Mesenteric fat pad (tissue), 1 donor: ENCODE measurements around the gene POTEG. TPM values are rescaled to one million over a fixed set of nuclear protein-coding genes. Genes with fewer than 3 reads are reported as not detected.
"Not testable (repeated sequence)": the region's sequence is repeated elsewhere in the genome, so short reads cannot be mapped to it uniquely, and the experiment has no call there.

Source experiments
- DNase-seq: peaks from one replicate; pipeline ENCODE4 v3.0.0-alpha.2; 2020; ENCODE audit warnings: low spot score
- long read RNA-seq: library from polyadenylated mRNA; unstranded; transcript quantifications from one replicate; pipeline ENCODE4 v2.0.0, GENCODE V29; 2020
- total RNA-seq: library from RNA; stranded (reverse); fragmentation: NEBNext Ultra II Directional; extraction: Animal tissue kit (Norgen Biotek cat#: 25700); gene quantifications from one replicate; pipeline ENCODE4 v1.2.1, GENCODE V29; 2021
- donor health status: DM: yes; HTN: yes; CAD: no.

Gene POTEG
- not detected for total RNA-seq
- long read RNA-seq = 0 reads

- DNase-seq = not testable (repeated sequence)
Measured at GRCh38 chr14:19434241-19434640, at the start of gene POTEG. Gene POTEG (minus strand): TSS chr14:19434341. CDS start chr14:19434289, 52 bp downstream.

DNA sequence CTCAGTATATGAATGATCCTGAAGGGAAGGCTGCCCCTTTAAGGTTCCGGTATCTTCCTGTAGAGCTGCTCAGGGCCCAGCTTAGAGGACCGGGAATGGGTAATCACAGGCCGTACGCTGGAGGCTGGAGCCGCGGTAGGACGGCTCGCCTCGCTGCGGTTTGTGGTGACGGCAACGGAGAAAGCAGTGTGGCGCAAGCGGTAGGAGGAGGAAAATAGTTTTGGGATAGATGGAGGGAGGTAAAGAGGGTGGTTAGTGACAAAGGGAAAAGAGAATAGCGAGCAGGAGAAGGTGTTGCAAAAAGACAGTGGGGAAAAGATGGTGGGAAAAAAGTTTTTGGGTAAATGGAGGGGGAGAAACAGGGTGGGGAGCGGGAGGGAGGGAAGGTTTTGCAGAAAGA lies 48.0 kb upstream of the POTEG start:
- peak; percentile 67 for DNase-seq

GRCh38 chr14:19481421-19481820 lies 47.3 kb upstream of the POTEG start:
- DNase-seq = not testable (repeated sequence)

GRCh38 chr14:19480491-19480890 lies 46.4 kb upstream of the POTEG start:
- DNase-seq = not testable (repeated sequence)

DNA sequence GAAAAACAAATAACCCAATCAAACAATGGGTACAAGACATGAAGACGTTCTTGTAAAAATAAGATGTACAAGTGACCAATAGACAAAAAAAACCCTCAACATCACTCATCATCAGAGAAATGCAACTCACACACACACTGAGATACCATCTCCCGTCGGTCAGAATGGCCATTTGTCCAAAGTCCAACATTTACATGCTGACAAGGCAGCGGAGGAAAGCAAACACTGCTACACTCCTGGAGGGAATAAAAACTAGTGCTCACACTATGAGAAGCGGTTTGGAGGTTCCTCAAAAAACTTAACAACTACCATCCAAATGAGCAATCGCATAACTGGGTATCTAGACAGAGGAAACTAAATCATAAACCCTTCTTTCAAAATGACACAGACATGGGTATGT lies 11.6 kb upstream of the POTEG start:
- DNase-seq = not testable (repeated sequence)

DNA sequence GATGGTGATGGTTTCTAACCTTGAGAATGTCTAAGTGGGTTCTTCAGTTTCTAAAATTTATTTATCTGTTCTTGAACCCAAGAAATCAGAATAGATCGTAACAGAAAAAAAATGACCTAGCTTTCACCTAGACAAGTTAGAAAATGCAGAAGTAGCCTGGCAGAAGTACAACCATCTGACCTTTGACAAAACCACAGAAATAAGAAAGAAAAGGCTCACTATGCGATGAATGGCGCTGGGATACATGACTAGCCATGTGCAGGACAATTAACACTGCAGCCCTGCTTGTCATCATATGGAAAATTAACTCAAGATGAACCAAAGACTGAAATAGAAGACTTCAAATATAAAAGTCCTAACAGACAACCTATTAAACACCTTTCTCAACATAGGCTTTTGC lies 5.7 kb upstream of the POTEG start:
- not testable (repeated sequence) for DNase-seq

GRCh38 chr14:19439219-19439618 lies 5.1 kb upstream of the POTEG start:
- DNase-seq = not testable (repeated sequence)

GRCh38 chr14:19437126-19437443 lies 2.9 kb upstream of the POTEG start:
- DNase-seq = not testable (repeated sequence)

GRCh38 chr14:19436311-19437125 lies 2.4 kb upstream of the POTEG start:
- DNase-seq = not testable (repeated sequence)

GRCh38 chr14:19435852-19436251 lies 1.7 kb upstream of the POTEG start:
- not testable (repeated sequence) for DNase-seq

GRCh38 chr14:19434891-19435290 lies 750 bp upstream of the POTEG start:
- peak; percentile 60 for DNase-seq

- DNase-seq = not testable (repeated sequence)
Measured at GRCh38 chr14:19433765-19434164, 376 bp downstream of the POTEG start.

GRCh38 chr14:19408519-19408918 lies 25.6 kb downstream of the POTEG start:
- DNase-seq = not testable (repeated sequence)

- DNase-seq = not testable (repeated sequence)
Measured at GRCh38 chr14:19402097-19402496, 32.0 kb downstream of the POTEG start.

GRCh38 chr14:19394727-19395126 lies 39.4 kb downstream of the POTEG start:
- DNase-seq = not testable (repeated sequence)

DNA sequence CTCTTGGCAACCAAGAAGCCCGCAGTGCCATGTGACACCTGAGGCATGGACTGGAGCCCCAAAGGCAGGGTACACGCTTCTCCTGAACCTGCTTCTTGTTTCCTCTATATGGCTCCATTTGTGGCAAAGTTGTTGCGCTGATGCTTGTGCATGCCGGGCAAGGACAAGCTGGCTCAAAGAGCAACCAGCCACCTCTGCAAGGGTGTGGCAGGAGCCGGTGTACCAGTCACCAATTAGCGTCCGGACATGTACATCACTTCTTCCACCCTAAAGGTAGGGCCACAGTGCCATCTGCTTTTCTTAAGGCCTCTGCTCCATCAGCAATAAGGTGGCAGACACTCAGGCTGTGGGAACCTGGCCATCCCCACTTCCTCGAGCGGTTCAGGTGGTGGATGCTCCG lies 43.9 kb downstream of the POTEG start:
- DNase-seq = not testable (repeated sequence)

GRCh38 chr14:19388741-19389140 lies 45.4 kb downstream of the POTEG start:
- not testable (repeated sequence) for DNase-seq

GRCh38 chr14:19386996-19387395 lies 47.1 kb downstream of the POTEG start:
- not testable (repeated sequence) for DNase-seq

- DNase-seq = not testable (repeated sequence)
Measured at GRCh38 chr14:19386309-19386708, 47.8 kb downstream of the POTEG start.

- DNase-seq = not testable (repeated sequence)
Measured at GRCh38 chr14:19384088-19384781, 49.9 kb downstream of the POTEG start.

DNA sequence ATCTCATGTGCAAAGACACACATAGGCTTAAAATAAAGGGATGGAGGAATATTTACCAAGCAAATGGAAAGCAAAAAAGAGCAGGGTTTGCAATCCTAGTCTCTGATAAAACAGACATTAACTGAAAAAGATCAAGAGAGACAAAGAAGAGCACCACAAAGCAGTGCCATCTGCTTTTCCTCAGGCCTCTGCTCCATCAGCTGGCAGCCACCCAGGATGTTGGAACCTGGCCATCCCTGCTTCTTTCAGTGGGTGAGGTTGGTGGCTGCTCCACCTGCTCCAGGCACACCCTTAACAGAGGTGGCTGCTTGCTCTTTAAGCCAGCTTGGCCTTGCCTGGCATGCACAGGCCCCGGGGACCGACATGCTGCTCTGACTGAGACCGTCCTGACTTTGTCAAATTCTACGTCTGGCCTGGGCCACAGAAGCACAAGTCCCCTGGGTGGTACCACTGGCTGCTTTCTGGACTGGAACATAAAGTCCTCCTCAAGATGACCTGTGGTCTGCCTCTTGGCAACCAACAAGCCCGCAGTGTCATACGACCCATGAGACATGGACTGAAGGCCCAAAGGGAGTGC lies 51.0 kb downstream of the POTEG start:
- not testable (repeated sequence) for DNase-seq

DNA sequence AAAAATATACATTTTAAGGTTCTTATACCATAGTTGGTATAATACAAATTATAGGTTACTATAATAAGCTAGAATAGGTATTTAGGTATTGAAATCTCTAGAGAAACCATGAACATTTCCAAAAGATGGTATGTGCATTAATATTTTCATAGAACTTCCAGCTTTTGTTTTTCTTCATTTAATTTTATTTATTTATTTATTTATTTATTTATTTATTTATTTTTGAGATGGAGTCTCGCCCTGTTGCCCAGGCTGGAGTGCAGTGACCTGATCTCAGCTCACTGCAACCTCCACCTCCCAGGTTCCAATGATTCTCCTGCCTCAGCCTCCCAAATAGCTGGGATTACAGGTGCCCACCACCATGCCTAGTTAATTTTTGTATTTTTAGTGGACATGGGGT lies 54.0 kb downstream of the POTEG start:
- not testable (repeated sequence) for DNase-seq
